ENCODE data around the gene STRA6. TPM values are rescaled to one million over a fixed set of nuclear protein-coding genes. Genes with fewer than 3 reads are reported as not detected.

Gene STRA6
- total RNA-seq, 1 experiment from 2014 or later, result 0.29 TPM

DNA sequence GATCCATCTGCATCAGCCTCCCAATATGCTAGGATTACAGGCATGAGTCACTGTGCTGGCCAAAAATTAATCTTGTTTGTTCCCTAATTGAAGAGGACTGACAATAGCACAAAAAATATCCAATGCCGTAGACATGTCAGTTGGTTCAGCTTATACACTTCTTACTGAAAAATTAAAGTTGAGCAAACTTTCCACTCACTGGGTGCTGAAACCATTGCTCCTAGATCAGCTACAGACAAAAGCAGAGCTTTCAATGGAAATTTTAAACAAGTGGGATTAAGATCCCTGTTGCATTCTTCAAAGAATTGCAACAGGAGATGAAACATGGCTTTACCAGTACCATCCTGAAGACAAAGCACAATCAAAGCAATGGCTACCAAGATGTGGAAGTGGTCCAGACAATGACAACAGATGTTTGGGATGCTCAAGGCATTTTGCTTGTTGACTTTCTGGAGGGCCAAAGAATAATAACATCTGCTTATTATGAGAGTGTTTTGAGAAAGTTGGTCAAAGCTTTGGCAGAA lies 56.2 kb downstream of the STRA6 start:
- Histone ChIP-seq H2AFZ (ENCODE audit: low read length) (no peak overlapping the region), H3K4me1 (ENCODE audit: insufficient read depth, low read length) (peaks cover 6% of the 10 kb centered on the region; the same call in 1 of the 2 replicates), H3K36me3 (ENCODE audit: low read depth, low read length) (no peaks in the 10 kb centered on the region), H3K27ac (ENCODE audit: low read length) (no peak overlapping the region), H3K4me2 (ENCODE audit: low read length) (no peak overlapping the region), H3K79me2 (ENCODE audit: low read length) (no peaks in the 10 kb centered on the region), H3K27me3 (ENCODE audit: low read length) (peaks cover 4% of the 10 kb centered on the region; the same call in 1 of the 2 replicates), H3K9ac (ENCODE audit: low read length) (no peak overlapping the region), H4K20me1 (ENCODE audit: low read length) (no peaks in the 10 kb centered on the region), H3K9me3 (ENCODE audit: low read length) (no peaks in the 10 kb centered on the region), H3K4me3 (ENCODE audit: low read length) (no peak overlapping the region), H3K9me2 (replicated peaks; ENCODE audit: low read length) (no peaks in the 10 kb centered on the region), H3F3A (ENCODE audit: low read length, unreplicated experiment) (no peaks in the 10 kb centered on the region)
- ChIA-PET CTCF (interaction anchor here (0.6 kb wide), 1 partner anchor 94 kb away, joined by 14 read pairs; no protein-coding TSS in a partner anchor), POLR2A (ENCODE audit: unreplicated experiment) (no interaction called here)
- DNase-seq, result no peak
- ATAC-seq, result no peak
- TF ChIP-seq, protein P1, sequence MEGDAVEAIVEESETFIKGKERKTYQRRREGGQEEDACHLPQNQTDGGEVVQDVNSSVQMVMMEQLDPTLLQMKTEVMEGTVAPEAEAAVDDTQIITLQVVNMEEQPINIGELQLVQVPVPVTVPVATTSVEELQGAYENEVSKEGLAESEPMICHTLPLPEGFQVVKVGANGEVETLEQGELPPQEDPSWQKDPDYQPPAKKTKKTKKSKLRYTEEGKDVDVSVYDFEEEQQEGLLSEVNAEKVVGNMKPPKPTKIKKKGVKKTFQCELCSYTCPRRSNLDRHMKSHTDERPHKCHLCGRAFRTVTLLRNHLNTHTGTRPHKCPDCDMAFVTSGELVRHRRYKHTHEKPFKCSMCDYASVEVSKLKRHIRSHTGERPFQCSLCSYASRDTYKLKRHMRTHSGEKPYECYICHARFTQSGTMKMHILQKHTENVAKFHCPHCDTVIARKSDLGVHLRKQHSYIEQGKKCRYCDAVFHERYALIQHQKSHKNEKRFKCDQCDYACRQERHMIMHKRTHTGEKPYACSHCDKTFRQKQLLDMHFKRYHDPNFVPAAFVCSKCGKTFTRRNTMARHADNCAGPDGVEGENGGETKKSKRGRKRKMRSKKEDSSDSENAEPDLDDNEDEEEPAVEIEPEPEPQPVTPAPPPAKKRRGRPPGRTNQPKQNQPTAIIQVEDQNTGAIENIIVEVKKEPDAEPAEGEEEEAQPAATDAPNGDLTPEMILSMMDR (conservative IDR thresholded peaks at IDR 0.05; ENCODE audit: low read depth, low read length), result no peak
- TF ChIP-seq EZH2phosphoT487 (IDR thresholded peaks at IDR 0.05; ENCODE audit: borderline replicate concordance, low read length) (no peak), EZH2 (IDR thresholded peaks at IDR 0.05; ENCODE audit: low read length, unreplicated experiment) (no peak)
- no TSS peak for BruUV-seq (replicated peaks)
- intact Hi-C loops (cut with micrococcal nuclease), result no loop called here

DNA sequence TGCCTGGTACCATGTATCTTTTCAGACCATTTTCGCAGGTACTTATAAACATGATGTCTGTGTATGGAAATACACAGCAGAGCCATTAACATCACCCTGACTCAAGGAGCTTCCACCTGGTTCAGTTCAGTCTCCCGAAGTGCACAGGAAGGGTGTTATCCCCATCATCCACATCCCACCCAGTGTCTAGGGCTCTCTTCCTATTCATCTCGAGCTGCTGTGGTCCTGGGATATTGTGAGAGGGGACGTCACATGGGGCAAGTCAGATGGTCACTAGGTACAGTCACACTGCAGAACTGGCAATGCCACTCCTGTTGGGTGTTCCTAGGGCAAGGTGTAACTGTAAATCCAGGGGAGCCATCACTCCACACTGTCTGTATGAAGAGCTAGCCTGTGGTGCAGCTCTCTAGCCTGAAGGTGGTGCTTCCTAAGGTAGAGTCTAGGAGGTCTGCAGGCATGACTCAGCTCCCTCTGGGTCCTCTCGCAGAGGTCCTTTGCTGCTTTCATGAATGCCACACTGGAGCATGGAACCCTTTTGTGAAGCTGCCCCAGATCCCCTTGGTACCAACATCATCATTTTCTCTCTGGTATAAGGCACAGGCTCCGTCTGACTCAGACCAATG lies 58.3 kb downstream of the STRA6 start:
- intact Hi-C loops (cut with micrococcal nuclease), result no loop called here
- no peak overlapping the region for H2AFZ ChIP-seq (ENCODE audit: low read length)
- POLR2A ChIA-PET (ENCODE audit: unreplicated experiment), result no interaction called here

More for the DNA sequence above, 58.3 kb downstream of the STRA6 start:
- H3K4me2 ChIP-seq (ENCODE audit: low read length), result no peak overlapping the region
- H3K79me2 ChIP-seq (ENCODE audit: low read length), result no peaks in the 10 kb centered on the region
- H3K9ac ChIP-seq (ENCODE audit: low read length), result no peak overlapping the region
- H3K4me3 ChIP-seq (ENCODE audit: low read length), result no peak overlapping the region
- no peaks in the 10 kb centered on the region for H3K9me3 ChIP-seq (ENCODE audit: low read length)
- CTCF ChIA-PET, result no interaction called here
- peak; percentile 63; the same call in 1 of the 2 replicates for ATAC-seq
- no peaks in the 10 kb centered on the region for H4K20me1 ChIP-seq (ENCODE audit: low read length)
- no peaks in the 10 kb centered on the region for H3K36me3 ChIP-seq (ENCODE audit: low read depth, low read length)
- H3K4me1 ChIP-seq (ENCODE audit: insufficient read depth, low read length), result peaks cover 6% of the 10 kb centered on the region; the same call in 1 of the 2 replicates
- DNase-seq, result no peak
- H3K27me3 ChIP-seq (ENCODE audit: low read length), result peaks cover 4% of the 10 kb centered on the region; the same call in 1 of the 2 replicates
- no TSS peak for BruUV-seq (replicated peaks)
- H3K27ac ChIP-seq (ENCODE audit: low read length), result no peak overlapping the region
- H3K9me2 ChIP-seq (replicated peaks; ENCODE audit: low read length), result no peaks in the 10 kb centered on the region
- TF ChIP-seq EZH2 (IDR thresholded peaks at IDR 0.05; ENCODE audit: low read length, unreplicated experiment), result no peak
- no peak for TF ChIP-seq EZH2phosphoT487 (IDR thresholded peaks at IDR 0.05; ENCODE audit: borderline replicate concordance, low read length)
- TF ChIP-seq, protein P1 (conservative IDR thresholded peaks at IDR 0.05; ENCODE audit: low read depth, low read length), result 0 out of 2 replicates have a peak, but pooled peaks have one; percentile 11
- H3F3A ChIP-seq (ENCODE audit: low read length, unreplicated experiment), result no peaks in the 10 kb centered on the region
